ENCODE data around the gene HNRNPA2B1. TPM values are rescaled to one million over a fixed set of nuclear protein-coding genes. Genes with fewer than 3 reads are reported as not detected.

HNRNPA2B1 gene
- total RNA-seq, 1 donor from 2014 or later: 368 TPM

GRCh38 chr7:26200038-26200443 is 505 bp downstream of the HNRNPA2B1 start:
- intact Hi-C loops (cut with DNase I): no loop called here
- ATAC-seq: peak; percentile 36 to 59
- Histone ChIP-seq H3K27me3 (ENCODE audit: low read depth) (no peaks in the 10 kb centered on the region), H3K27ac (peak overlapping the region; percentile 99), H3K4me3 (peak overlapping the region; percentile 83), H3K4me1 (peaks cover 52% of the 10 kb centered on the region), H3K36me3 (peaks cover 32% of the 10 kb centered on the region), H3K9me3 (no peaks in the 10 kb centered on the region)
- TF ChIP-seq CTCF (IDR thresholded peaks at IDR 0.05): no peak
- DNase-seq: peak; percentile 79

DNA sequence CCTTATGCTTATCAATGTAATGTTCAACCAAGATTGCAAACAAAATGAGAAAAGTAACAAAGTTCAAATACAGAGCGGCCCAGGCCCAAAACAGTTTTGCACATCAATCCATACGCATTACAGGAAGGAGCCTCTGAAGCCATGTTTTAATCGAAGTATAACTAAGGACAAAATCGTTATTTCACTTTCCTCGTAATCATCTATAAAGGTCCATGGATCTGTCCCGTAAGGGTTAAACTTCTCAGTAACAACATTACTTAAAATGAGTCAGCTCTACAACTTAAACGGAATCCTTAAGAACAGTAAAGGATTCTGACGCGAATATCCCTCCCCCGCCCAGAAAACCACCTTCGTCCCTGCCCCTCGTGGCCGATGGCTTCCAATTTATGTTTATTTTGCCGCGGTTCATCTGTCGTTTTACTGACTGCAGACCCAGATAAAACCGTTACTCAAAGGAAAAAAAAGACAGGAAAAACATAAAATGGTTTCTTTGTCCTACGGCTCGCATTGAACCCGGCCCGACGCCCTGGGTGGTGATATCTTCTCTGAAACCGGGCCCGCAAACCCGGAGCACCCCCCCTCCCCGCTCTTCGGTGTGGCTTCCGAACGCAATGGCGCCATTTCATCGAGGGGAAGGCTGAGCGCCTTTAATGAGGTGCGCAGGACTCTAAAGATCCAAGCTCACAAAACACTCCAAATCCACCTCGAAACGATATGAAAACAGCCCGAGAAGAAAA is 1.1 kb downstream of the HNRNPA2B1 start:
- Histone ChIP-seq H3K4me1 (peaks cover 52% of the 10 kb centered on the region), H3K36me3 (peaks cover 38% of the 10 kb centered on the region), H3K9me3 (no peaks in the 10 kb centered on the region), H3K27ac (peak overlapping the region; percentile 99), H3K27me3 (ENCODE audit: low read depth) (no peaks in the 10 kb centered on the region), H3K4me3 (peak overlapping the region; percentile 83)
- TF ChIP-seq CTCF (IDR thresholded peaks at IDR 0.05): no peak
- intact Hi-C loops (cut with DNase I): no loop called here
- peak in 1 of 2 donors; percentile 49 for ATAC-seq
- peak; percentile 77 for DNase-seq

GRCh38 chr7:26198781-26199169 is 1.8 kb downstream of the HNRNPA2B1 start:
- H3K4me3 ChIP-seq: peak overlapping the region; percentile 83
- no peak for ATAC-seq
- H3K4me1 ChIP-seq: peaks cover 52% of the 10 kb centered on the region
- no peak for DNase-seq
- no peaks in the 10 kb centered on the region for H3K9me3 ChIP-seq
- peak overlapping the region; percentile 99 for H3K27ac ChIP-seq
- TF ChIP-seq CTCF (IDR thresholded peaks at IDR 0.05): no peak
- intact Hi-C loops (cut with DNase I): no loop called here
- peaks cover 45% of the 10 kb centered on the region for H3K36me3 ChIP-seq
- H3K27me3 ChIP-seq (ENCODE audit: low read depth): no peaks in the 10 kb centered on the region

GRCh38 chr7:26198133-26198780 is 2.3 kb downstream of the HNRNPA2B1 start:
- Histone ChIP-seq H3K9me3 (no peaks in the 10 kb centered on the region), H3K27me3 (ENCODE audit: low read depth) (no peaks in the 10 kb centered on the region), H3K4me3 (peak overlapping the region; percentile 83), H3K27ac (peak overlapping the region; percentile 99), H3K4me1 (peaks cover 52% of the 10 kb centered on the region), H3K36me3 (peaks cover 50% of the 10 kb centered on the region)
- ATAC-seq (no peak), DNase-seq (no peak)
- intact Hi-C loops (cut with DNase I): no loop called here
- peak; percentile 68 for TF ChIP-seq CTCF (IDR thresholded peaks at IDR 0.05)

GRCh38 chr7:26197153-26198115 is 3.1 kb downstream of the HNRNPA2B1 start:
- Histone ChIP-seq H3K4me3 (peak overlapping the region; percentile 83), H3K9me3 (no peaks in the 10 kb centered on the region), H3K27me3 (ENCODE audit: low read depth) (no peaks in the 10 kb centered on the region), H3K4me1 (peaks cover 53% of the 10 kb centered on the region), H3K27ac (peak overlapping the region; percentile 43), H3K36me3 (peaks cover 58% of the 10 kb centered on the region)
- no peak for TF ChIP-seq CTCF (IDR thresholded peaks at IDR 0.05)
- ATAC-seq (no peak), DNase-seq (no peak)
- intact Hi-C loops (cut with DNase I): no loop called here

All from lower lobe of right lung (tissue), 2 donors.